LNCAP (cell line): ENCODE results near the gene DNPH1.

Experiments used
- TF ChIP-seq, protein P1 (sequence below): fragments of 450-650 bp; IDR thresholded peaks from 2 replicates; pipeline ENCODE4 v1.5.1; 2017; ENCODE audit warnings: mild to moderate bottlenecking

Gene DNPH1

DNA sequence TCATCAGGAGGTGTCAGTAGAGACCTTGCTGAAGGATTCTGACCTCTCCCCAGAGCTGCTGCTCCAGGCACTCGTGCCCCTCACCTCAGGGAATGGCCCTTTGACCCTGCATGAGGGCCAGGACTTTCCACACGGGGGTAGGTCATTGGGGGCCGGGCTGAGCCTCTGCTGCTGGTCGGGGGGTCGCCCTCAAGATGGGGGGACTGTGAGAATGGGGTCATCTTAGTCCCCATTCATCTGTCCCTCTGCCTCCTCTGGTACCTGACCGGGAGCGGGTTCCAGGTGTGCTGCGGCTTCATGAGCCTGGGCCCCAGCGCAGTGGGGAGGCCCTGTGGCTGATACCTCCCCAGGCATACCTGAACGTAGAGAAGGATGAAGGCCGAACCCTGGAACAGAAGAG is 15.8 kb downstream of the DNPH1 start:
- TF ChIP-seq, protein P1, sequence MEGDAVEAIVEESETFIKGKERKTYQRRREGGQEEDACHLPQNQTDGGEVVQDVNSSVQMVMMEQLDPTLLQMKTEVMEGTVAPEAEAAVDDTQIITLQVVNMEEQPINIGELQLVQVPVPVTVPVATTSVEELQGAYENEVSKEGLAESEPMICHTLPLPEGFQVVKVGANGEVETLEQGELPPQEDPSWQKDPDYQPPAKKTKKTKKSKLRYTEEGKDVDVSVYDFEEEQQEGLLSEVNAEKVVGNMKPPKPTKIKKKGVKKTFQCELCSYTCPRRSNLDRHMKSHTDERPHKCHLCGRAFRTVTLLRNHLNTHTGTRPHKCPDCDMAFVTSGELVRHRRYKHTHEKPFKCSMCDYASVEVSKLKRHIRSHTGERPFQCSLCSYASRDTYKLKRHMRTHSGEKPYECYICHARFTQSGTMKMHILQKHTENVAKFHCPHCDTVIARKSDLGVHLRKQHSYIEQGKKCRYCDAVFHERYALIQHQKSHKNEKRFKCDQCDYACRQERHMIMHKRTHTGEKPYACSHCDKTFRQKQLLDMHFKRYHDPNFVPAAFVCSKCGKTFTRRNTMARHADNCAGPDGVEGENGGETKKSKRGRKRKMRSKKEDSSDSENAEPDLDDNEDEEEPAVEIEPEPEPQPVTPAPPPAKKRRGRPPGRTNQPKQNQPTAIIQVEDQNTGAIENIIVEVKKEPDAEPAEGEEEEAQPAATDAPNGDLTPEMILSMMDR, result no peak

DNA sequence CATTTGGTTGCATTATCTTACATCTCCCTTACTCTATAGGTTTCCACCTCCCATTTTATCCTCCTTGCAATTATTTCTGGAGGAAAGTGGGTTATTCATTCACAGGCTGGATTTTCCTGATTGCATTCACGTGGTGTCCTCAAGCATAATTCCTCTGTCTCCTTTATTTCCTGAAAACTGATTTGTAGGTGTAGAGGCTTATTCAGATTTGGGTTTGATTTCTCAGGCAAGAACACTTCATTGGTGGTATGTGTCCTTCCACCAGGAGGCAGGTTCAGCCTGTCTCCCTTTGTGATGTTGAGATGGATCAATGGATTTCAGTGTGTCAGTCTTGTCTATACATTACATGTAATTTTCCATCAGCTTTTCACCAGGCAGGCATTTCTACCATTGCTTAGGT is 17.3 kb downstream of the DNPH1 start:
- TF ChIP-seq, protein P1, result no peak

DNA sequence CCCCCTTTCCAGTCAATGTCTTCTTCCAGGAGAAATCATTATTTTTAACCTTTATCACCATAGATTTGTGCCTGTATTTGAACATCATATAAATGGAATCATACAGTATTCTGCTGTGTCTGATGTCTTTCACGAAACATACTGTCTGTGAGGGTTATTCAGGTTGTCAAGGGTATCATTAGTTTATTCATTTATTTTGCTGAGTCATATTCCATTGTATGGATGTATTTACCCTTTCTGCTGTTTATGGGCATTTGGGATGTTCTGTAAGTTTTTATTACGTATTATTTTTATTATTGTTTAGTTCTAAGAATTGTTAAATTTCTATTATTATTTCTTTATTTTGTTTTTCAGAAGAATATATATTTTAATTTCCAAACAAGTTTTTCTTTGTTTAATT is 22.0 kb downstream of the DNPH1 start:
- TF ChIP-seq, protein P1, result no peak

DNA sequence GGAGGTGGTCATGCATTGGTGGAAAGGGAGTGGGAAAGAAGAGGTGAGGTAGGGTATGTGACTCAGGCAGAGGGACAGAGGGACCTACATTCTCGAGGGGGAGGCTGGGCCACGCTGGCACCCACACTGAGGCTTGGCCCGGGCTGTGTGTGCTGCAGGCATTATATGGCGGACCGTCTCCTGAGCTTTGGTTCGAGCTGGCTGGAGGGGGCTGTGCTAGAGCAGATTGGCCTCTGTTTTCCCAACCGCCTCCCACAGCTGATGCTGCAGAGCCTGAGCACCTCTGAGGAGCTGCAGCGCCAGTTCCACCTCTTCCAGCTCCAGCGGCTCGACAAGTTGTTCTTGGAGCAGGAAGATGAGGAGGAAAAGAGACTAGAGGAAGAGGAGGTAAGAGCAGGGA is 23.4 kb downstream of the DNPH1 start:
- TF ChIP-seq, protein P1, result no peak

DNA sequence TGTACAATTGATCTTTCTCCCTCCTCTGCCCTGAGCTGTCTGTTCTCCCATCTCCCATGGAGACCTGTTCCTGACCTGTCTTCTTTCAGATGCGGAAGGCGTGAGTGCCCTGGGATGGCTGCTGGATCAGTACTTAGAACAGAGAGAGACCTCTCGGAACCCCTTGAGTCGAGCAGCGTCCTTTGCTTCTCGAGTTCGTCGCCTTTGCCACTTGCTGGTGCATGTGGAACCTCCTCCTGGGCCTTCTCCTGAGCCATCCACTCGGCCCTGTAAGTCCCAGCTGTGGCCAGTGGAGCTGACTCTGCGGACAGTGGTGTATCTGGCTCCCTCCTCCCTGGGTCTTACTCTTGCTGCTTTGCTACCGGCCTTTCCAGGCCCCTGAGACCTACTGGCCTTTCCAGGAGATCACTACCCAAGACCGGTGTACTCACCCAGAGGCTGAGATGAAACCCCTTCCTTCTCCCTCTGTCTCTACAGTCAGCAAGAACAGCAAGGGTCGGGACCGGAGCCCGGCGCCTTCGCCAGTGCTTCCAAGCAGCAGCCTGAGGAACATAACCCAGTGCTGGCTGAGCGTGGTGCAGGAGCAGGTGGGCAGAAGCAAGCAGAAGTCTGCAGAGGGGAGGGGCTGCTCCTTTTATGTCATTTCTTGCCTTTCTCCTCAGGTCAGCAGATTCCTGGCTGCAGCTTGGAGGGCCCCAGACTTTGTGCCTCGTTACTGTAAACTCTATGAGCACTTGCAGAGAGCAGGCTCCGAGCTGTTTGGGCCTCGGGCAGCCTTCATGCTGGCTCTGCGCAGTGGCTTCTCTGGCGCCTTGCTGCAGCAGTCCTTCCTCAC is 24.8 kb downstream of the DNPH1 start:
- TF ChIP-seq, protein P1, result no peak

DNA sequence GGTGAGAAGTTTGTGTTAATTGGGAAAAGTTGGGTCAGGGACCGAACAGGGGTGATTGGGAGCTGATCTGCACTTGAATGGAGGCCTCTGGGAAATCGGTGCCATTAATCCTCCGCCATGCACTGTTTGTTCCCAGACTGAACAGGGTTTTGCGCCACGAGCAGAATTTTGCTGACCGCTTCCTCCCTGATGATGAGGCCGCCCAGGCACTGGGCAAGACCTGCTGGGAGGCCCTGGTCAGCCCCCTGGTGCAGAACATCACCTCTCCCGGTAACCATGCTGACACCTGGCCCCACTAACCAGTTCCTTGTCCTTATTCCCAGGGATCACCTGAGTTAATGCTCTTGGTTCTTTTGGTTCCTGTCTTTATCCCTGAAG is 25.6 kb downstream of the DNPH1 start:
- TF ChIP-seq, protein P1, result no peak

DNA sequence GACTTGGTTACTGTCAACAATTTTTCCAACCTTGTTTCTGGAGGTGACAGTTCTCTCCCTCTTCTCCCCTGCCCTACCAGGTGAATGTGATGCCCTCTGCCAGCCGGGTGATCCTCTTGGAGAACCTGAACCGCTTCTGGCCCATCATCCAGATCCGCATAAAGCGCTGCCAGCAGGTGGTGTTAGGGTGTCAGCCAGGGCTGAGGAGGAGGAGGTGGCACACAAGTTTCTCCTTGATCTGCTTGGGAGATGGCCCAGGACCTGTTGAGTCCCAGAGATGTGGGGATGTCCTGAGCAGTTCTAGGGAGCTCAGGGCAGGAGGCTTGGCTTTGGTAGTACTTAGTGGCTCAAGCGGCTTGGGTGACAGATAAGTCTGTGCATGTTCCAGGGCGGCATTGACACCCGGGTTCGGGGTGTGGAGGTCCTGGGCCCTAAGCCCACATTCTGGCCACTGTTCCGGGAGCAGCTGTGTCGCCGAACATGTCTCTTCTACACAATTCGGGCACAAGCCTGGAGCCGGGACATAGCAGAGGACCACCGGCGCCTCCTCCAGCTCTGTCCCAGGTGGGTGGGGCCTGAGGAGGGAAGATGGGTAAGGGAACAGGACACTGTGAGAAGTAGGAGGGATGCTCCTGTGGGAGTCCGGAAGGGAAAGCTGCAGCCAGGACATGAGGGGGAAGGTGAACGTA is 26.1 kb downstream of the DNPH1 start:
- TF ChIP-seq, protein P1, result no peak
